Bronchial epithelial cell (primary cell): ENCODE results near the gene GRHL1. TPM values are rescaled to one million over a fixed set of nuclear protein-coding genes. Genes with fewer than 3 reads are reported as not detected.
"Not testable (repeated sequence)": the region's sequence is repeated elsewhere in the genome, so short reads cannot be mapped to it uniquely, and the experiment has no call there.

Source experiments
- DNase-seq: peaks from one replicate; pipeline ENCODE4 v3.0.0-alpha.2; 2010; ENCODE audit warnings: low read depth
- FAIRE-seq: peaks from 2 replicates; lab custom pipeline; 2011; peaks lifted over from hg19 to GRCh38; lab: Jason Lieb, UNC
- H3K27me3 ChIP-seq: 2 replicates; pipeline ENCODE4 v1.5.1; 2011; ENCODE audit warnings: low read length; ENCODE audit not compliant: control insufficient read depth, insufficient read depth
- H3K36me3 ChIP-seq: 2 replicates; pipeline ENCODE4 v1.5.1; 2011; ENCODE audit warnings: low read length; ENCODE audit not compliant: control insufficient read depth, insufficient read depth
- H3K4me3 ChIP-seq: 2 replicates; pipeline ENCODE4 v1.5.1; 2011; ENCODE audit warnings: mild to moderate bottlenecking, low read depth, low read length, control low read depth
- total RNA-seq: library from RNA; depleted of rRNA; stranded (reverse); fragments of >200 nt; gene quantifications from 2 replicates; pipeline ENCODE4 v1.2.1, GENCODE V29; 2014
- TF ChIP-seq, protein P1 (sequence below): IDR thresholded peaks from 2 replicates; pipeline ENCODE4 v1.5.1; 2011; ENCODE audit warnings: mild to moderate bottlenecking, moderate library complexity, low read length, control low read depth, inconsistent platforms; ENCODE audit not compliant: insufficient read depth, severe bottlenecking

GRHL1 gene
- total RNA-seq, 1 donor from 2014 or later, result 25.5 TPM

DNA sequence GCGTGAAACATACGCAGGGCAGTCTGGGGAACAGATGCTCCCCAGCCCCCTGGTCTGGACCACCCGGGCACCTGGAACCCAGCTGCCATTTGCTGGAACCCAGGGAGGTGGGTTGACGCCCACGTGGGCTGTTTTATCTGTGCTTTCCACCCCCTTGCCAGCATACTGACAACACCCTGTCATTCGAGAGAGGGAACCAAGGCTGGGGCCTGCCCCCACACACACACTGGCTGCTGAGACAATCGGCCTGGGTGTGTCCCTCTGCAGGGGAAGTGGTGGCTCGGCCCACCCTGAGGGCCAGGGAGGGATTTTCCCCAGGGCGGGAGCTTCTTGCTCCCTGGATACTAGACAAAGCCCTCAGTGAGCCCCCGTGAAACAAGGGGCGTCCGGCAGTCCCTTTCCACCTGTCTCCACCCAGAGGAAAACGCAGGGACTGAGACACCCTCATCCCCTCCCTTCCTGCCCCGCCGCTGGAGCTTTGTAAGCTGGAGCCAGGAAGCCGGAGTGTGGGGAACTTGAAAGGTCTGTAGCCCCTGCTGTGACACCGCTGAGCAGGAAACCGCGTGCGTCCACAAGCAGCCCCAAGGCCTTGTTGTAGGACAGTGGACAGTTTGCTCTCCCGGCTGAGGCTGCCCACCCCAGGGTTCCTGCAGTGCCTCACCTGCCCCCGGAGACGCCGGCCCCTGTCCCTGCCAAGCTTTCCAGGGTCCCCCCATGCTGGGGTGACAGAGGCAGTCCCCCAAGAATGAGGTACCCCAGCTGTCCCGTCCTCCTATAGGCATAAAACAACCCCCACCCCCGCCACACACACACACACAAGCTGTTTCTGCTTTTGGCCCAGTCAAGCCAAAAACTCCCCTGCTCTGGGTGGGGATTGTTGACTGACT, 77.7 kb downstream of the GRHL1 start:
- Histone ChIP-seq H3K27me3 (no peaks in the 10 kb centered on the region), H3K4me3 (no peak overlapping the region), H3K36me3 (no peaks in the 10 kb centered on the region)
- FAIRE-seq (no peak), DNase-seq (no peak)
- TF ChIP-seq, protein P1, sequence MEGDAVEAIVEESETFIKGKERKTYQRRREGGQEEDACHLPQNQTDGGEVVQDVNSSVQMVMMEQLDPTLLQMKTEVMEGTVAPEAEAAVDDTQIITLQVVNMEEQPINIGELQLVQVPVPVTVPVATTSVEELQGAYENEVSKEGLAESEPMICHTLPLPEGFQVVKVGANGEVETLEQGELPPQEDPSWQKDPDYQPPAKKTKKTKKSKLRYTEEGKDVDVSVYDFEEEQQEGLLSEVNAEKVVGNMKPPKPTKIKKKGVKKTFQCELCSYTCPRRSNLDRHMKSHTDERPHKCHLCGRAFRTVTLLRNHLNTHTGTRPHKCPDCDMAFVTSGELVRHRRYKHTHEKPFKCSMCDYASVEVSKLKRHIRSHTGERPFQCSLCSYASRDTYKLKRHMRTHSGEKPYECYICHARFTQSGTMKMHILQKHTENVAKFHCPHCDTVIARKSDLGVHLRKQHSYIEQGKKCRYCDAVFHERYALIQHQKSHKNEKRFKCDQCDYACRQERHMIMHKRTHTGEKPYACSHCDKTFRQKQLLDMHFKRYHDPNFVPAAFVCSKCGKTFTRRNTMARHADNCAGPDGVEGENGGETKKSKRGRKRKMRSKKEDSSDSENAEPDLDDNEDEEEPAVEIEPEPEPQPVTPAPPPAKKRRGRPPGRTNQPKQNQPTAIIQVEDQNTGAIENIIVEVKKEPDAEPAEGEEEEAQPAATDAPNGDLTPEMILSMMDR, result no peak

DNA sequence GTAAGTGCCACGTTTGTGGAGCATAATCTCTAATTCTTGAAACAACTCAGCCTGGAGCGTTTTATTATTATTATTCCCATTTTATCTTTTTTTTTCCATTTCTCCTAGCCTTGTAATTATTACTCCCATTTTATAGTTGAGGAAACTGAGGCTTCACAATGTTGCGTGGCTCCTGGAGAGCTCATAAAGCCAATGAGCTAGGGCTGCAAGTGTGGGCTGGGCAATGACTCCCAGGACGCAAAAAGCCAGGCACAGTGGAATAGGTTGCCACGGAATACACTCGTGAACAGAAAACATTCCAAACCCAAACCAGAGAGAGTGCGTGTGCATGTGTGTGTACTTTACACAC, 78.4 kb downstream of the GRHL1 start:
- no peak for DNase-seq
- TF ChIP-seq, protein P1, result no peak
- no peak overlapping the region for H3K4me3 ChIP-seq
- H3K36me3 ChIP-seq, result no peaks in the 10 kb centered on the region
- H3K27me3 ChIP-seq, result no peaks in the 10 kb centered on the region
- no peak for FAIRE-seq

DNA sequence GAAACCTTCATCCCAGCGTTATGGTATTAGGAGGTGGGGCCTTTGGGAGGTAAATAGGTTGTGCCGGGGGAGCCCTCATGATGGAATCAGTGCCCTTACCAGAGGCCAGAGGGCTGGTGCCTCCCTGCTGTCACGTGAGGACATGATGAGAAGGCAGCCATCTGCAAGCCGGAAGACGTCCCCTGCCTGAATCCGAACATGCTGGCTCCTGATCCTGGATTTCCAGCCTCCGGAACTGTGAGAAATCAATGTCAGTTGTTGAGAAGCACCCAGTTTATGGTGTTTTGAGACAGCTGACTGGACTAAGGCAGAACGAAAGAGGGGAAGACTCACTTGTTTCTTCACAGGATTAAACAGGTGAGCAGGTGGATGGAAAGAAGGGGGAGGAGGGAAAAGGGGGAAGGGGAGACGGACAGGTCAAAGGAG, 78.8 kb downstream of the GRHL1 start:
- Histone ChIP-seq H3K36me3 (no peaks in the 10 kb centered on the region), H3K27me3 (no peaks in the 10 kb centered on the region), H3K4me3 (no peak overlapping the region)
- FAIRE-seq, result no peak
- no peak for DNase-seq
- TF ChIP-seq, protein P1, result no peak

GRCh38 chr2:10030798-10031197, 79.3 kb downstream of the GRHL1 start:
- H3K36me3 ChIP-seq, H3K4me3 ChIP-seq, H3K27me3 ChIP-seq, DNase-seq, FAIRE-seq: not testable (repeated sequence)

DNA sequence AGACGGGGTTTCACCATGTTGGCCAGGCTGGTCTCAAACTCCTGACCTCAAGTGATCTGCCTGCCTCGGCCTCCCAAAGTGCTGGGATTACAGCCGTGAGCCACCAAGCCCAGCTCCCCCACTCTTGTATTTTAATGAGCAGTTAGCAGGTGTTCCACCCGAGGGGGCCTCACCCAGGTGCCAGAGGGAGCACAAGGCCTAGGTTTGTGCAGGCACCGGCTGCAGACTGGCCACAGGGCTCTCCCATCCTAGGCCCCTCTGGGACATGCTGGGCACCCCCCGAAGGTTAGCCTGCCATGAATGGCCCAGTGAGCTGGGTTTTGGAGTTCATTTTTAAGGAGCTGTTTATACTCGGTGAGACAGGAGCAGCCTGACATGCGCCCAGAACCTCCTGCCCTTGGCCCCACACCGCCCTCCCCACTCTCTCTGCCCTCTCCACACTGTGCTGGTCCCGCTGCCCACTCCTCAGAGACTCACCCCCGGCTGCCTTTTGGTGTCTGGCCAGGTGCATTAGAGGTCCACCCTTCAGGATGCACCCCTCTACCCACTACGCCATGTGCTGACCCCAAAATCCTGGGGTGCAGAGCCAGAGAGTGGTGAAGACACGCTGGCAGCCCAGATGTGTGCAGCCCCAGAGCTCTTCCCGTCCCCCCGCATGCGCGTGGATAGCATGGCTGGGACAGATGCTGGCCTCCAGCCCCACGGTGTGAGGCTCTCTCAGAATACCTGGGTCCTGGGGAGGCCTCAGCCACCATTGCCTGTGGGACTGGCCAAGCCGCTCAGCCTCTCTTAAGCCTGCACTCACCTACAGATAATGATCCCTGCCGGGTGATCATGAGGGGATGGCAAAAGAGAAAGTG, 80.6 kb downstream of the GRHL1 start:
- Histone ChIP-seq H3K4me3 (no peak overlapping the region), H3K27me3 (no peaks in the 10 kb centered on the region), H3K36me3 (no peaks in the 10 kb centered on the region)
- TF ChIP-seq, protein P1, result no peak
- FAIRE-seq, result no peak
- DNase-seq, result no peak

DNA sequence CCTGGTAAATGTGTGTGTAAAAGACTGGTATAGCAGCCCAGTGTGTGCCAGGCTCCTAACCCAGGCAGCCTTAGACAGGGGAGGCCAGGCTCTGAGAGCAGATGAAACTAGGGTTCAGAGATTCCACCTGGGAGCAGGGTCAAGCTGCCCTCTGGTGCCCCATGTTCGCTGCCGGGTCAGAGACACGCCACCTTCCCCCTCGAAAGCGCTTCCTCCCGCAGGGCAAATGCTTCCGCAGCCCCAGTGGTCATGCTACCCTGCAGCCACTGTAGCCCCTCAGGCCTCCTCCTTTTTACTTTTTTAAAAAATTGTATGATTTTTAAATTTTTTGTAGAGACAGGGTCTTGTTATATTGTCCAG, 81.2 kb downstream of the GRHL1 start:
- TF ChIP-seq, protein P1, result no peak
- DNase-seq (no peak), FAIRE-seq (no peak)

More for the DNA sequence above, 81.2 kb downstream of the GRHL1 start:
- H3K36me3 ChIP-seq, result no peaks in the 10 kb centered on the region
- H3K27me3 ChIP-seq, result no peaks in the 10 kb centered on the region
- H3K4me3 ChIP-seq, result no peak overlapping the region
